ENCODE data around the gene NEUROD6.

DNA sequence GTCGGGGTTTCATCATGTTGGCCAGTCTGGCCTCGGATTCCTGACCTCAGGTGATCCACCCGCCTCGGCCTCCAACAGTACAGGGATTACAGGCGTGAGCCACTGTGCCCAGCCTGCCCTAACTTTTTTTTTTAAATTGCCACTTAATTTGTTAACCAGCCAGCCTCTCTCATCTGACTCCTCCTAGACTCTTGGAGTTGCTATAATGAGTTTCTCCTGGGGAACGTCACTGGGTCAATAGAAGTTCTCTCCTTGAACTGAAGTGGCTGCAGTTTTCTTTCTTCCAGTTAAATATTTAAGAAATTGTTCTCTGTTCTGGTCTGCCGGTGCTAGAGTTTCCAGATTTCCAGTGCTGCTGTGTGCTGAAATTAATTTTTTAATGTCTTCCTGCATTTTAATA is 27.6 kb downstream of the NEUROD6 start:
- TF ChIP-seq, protein P1, sequence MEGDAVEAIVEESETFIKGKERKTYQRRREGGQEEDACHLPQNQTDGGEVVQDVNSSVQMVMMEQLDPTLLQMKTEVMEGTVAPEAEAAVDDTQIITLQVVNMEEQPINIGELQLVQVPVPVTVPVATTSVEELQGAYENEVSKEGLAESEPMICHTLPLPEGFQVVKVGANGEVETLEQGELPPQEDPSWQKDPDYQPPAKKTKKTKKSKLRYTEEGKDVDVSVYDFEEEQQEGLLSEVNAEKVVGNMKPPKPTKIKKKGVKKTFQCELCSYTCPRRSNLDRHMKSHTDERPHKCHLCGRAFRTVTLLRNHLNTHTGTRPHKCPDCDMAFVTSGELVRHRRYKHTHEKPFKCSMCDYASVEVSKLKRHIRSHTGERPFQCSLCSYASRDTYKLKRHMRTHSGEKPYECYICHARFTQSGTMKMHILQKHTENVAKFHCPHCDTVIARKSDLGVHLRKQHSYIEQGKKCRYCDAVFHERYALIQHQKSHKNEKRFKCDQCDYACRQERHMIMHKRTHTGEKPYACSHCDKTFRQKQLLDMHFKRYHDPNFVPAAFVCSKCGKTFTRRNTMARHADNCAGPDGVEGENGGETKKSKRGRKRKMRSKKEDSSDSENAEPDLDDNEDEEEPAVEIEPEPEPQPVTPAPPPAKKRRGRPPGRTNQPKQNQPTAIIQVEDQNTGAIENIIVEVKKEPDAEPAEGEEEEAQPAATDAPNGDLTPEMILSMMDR (optimal IDR thresholded peaks at IDR 0.05 in 1 of 3, IDR thresholded peaks at IDR 0.05 in 1 of 3, conservative IDR thresholded peaks at IDR 0.05 in 1 of 3; ENCODE audit: extremely low read depth in 1 of 3, insufficient read depth in 2 of 3, low read length in 3 of 3), result no peak
- TF ChIP-seq EZH2 (IDR thresholded peaks at IDR 0.05; ENCODE audit: low read length), result no peak
